Fibroblast of skin of abdomen (primary cell): ENCODE measurements around the gene HILPDA. TPM values are rescaled to one million over a fixed set of nuclear protein-coding genes. Genes with fewer than 3 reads are reported as not detected.

ENCODE experiments used
- DNase-seq: peaks from one replicate; pipeline ENCODE4 v3.0.0-alpha.2; 2013
- polyA plus RNA-seq, 2 experiments: library from polyadenylated mRNA; unstranded; fragments of 120-200 nt; gene quantifications; one replicate each; pipeline ENCODE4 v1.2.1, GENCODE V29; 2013; ENCODE audit not compliant: insufficient read length in 2 of 2

The HILPDA gene
- 24.0 TPM for polyA plus RNA-seq (2013, experiment 1 of 2; ENCODE audit: insufficient read length)
- 24.6 TPM for polyA plus RNA-seq (2013, experiment 2 of 2; ENCODE audit: insufficient read length)

- peak; percentile 98 for DNase-seq
Measured at GRCh38 chr7:128455543-128456254, at the start of gene HILPDA. Gene HILPDA, plus strand, starts transcription at chr7:128455878. Its CDS starts 1,391 bp downstream, at chr7:128457269.

- no peak for DNase-seq
Measured at GRCh38 chr7:128406314-128407232, 49.1 kb upstream of the HILPDA start.

GRCh38 chr7:128407233-128407589 lies 48.5 kb upstream of the HILPDA start:
- no peak for DNase-seq

- DNase-seq = no peak
Measured at GRCh38 chr7:128407751-128408708, 47.6 kb upstream of the HILPDA start.

GRCh38 chr7:128408709-128409595 lies 46.7 kb upstream of the HILPDA start:
- no peak for DNase-seq

- peak; percentile 90 for DNase-seq
Measured at GRCh38 chr7:128409596-128410450, 45.9 kb upstream of the HILPDA start, which contains the start of gene IMPDH1. Gene IMPDH1, minus strand, starts transcription at chr7:128409982. Its CDS starts 81 bp downstream, at chr7:128409901.

GRCh38 chr7:128410451-128410753 lies 45.3 kb upstream of the HILPDA start:
- no peak for DNase-seq

GRCh38 chr7:128415217-128415785 lies 40.4 kb upstream of the HILPDA start:
- DNase-seq = no peak

- no peak for DNase-seq
Measured at GRCh38 chr7:128417071-128417470, 38.6 kb upstream of the HILPDA start.

- DNase-seq = no peak
Measured at GRCh38 chr7:128419257-128419656, 36.4 kb upstream of the HILPDA start.

GRCh38 chr7:128420773-128421172 lies 34.9 kb upstream of the HILPDA start:
- DNase-seq = no peak

- no peak for DNase-seq
Measured at GRCh38 chr7:128421384-128421783, 34.3 kb upstream of the HILPDA start.

GRCh38 chr7:128422037-128422436 lies 33.6 kb upstream of the HILPDA start:
- no peak for DNase-seq

- DNase-seq = no peak
Measured at GRCh38 chr7:128422842-128423241, 32.8 kb upstream of the HILPDA start.

- no peak for DNase-seq
Measured at GRCh38 chr7:128424686-128425275, 30.9 kb upstream of the HILPDA start.

- peak; percentile 45 for DNase-seq
Measured at GRCh38 chr7:128425850-128426249, 29.8 kb upstream of the HILPDA start.

GRCh38 chr7:128427289-128427891 lies 28.3 kb upstream of the HILPDA start:
- DNase-seq = peak; percentile 54

- DNase-seq = no peak
Measured at GRCh38 chr7:128430207-128430606, 25.5 kb upstream of the HILPDA start.

- DNase-seq = no peak
Measured at GRCh38 chr7:128431221-128431620, 24.5 kb upstream of the HILPDA start.
